ENCODE measurements around the gene JPH3.

- TF ChIP-seq EZH2 (IDR thresholded peaks at IDR 0.05; ENCODE audit: insufficient read depth, poor library complexity, severe bottlenecking) (no peak), EZH2phosphoT487 (IDR thresholded peaks at IDR 0.05; ENCODE audit: insufficient read depth, low read depth) (no peak)
These were observed 93.2 kb downstream of the JPH3 start for GRCh38 chr16:87695534-87695933.
